Measurements from ENCODE around the gene GAPDH.
A peak's percentile ranks its signal among the peaks of the same experiment; 100 is the strongest.
"Not testable (repeated sequence)": the region's sequence is repeated elsewhere in the genome, so short reads cannot be mapped to it uniquely, and the experiment has no call there.

GAPDH gene

GRCh38 chr12:6546016-6546415, 11.7 kb downstream of the GAPDH start:
- DNase-seq (ENCODE audit: low read depth) = no peak

GRCh38 chr12:6547566-6547965, 13.2 kb downstream of the GAPDH start:
- no peak for DNase-seq (ENCODE audit: low read depth)

GRCh38 chr12:6547987-6548386, 13.7 kb downstream of the GAPDH start:
- DNase-seq (ENCODE audit: low read depth) = peak; percentile 93

GRCh38 chr12:6548556-6548955, 14.2 kb downstream of the GAPDH start:
- no peak for DNase-seq (ENCODE audit: low read depth)

- DNase-seq (ENCODE audit: low read depth) = peak; percentile 95
Observed at GRCh38 chr12:6548966-6549683, 14.8 kb downstream of the GAPDH start.

GRCh38 chr12:6549684-6550151, 15.4 kb downstream of the GAPDH start:
- DNase-seq (ENCODE audit: low read depth) = no peak

- DNase-seq (ENCODE audit: low read depth) = no peak
Observed at GRCh38 chr12:6550294-6551062, 16.2 kb downstream of the GAPDH start.

GRCh38 chr12:6551063-6551461, 16.7 kb downstream of the GAPDH start:
- DNase-seq (ENCODE audit: low read depth) = no peak

GRCh38 chr12:6551496-6552139, 17.3 kb downstream of the GAPDH start:
- DNase-seq (ENCODE audit: low read depth) = peak; percentile 76

- peak; percentile 38 for DNase-seq (ENCODE audit: low read depth)
Observed at GRCh38 chr12:6552140-6552551, 17.8 kb downstream of the GAPDH start.

- DNase-seq (ENCODE audit: low read depth) = peak; percentile 80
Observed at GRCh38 chr12:6553051-6553868, 18.9 kb downstream of the GAPDH start.

- peak; percentile 92 for DNase-seq (ENCODE audit: low read depth)
Observed at GRCh38 chr12:6554168-6555017, 20.1 kb downstream of the GAPDH start.

- peak; percentile 53 for DNase-seq (ENCODE audit: low read depth)
Observed at GRCh38 chr12:6555018-6555691, 20.8 kb downstream of the GAPDH start.

GRCh38 chr12:6556496-6556817, 22.1 kb downstream of the GAPDH start:
- DNase-seq (ENCODE audit: low read depth) = not testable (repeated sequence)

- no peak for DNase-seq (ENCODE audit: low read depth)
Observed at GRCh38 chr12:6556857-6557256, 22.5 kb downstream of the GAPDH start.

- peak; percentile 88 for DNase-seq (ENCODE audit: low read depth)
Observed at GRCh38 chr12:6558014-6558760, 23.9 kb downstream of the GAPDH start.

- no peak for DNase-seq (ENCODE audit: low read depth)
Observed at GRCh38 chr12:6559500-6559899, 25.2 kb downstream of the GAPDH start.

GRCh38 chr12:6560501-6561205, 26.3 kb downstream of the GAPDH start:
- DNase-seq (ENCODE audit: low read depth) = no peak

GRCh38 chr12:6562881-6563280, 28.6 kb downstream of the GAPDH start:
- no peak for DNase-seq (ENCODE audit: low read depth)
